GM21447 (cell line): ENCODE measurements around the gene KRTAP10-10.
"Not testable (repeated sequence)": the region's sequence is repeated elsewhere in the genome, so short reads cannot be mapped to it uniquely, and the experiment has no call there.

Experiments used
- ATAC-seq: cut with Tn5 transposase; IDR thresholded peaks from one replicate; pipeline ENCODE4 v1.9.1; 2021; ENCODE audit not compliant: unreplicated experiment

The KRTAP10-10 gene

GRCh38 chr21:44649521-44650100, 12.5 kb downstream of the KRTAP10-10 start:
- no peak for ATAC-seq

GRCh38 chr21:44650265-44650972, 13.3 kb downstream of the KRTAP10-10 start:
- no peak for ATAC-seq

- ATAC-seq: no peak
These were observed 14.0 kb downstream of the KRTAP10-10 start for GRCh38 chr21:44650973-44651675.

GRCh38 chr21:44653123-44653522, 16.0 kb downstream of the KRTAP10-10 start:
- no peak for ATAC-seq

- no peak for ATAC-seq
These were observed 16.8 kb downstream of the KRTAP10-10 start for GRCh38 chr21:44653656-44654575.

GRCh38 chr21:44654576-44655175, 17.5 kb downstream of the KRTAP10-10 start, which contains the start of gene KRTAP12-4:
TSS of gene KRTAP12-4 (minus strand) at chr21:44654659. CDS start at chr21:44654614, 45 bp downstream.
- ATAC-seq: no peak

GRCh38 chr21:44656868-44657267, 19.7 kb downstream of the KRTAP10-10 start:
- ATAC-seq: no peak

GRCh38 chr21:44657635-44658540, 20.7 kb downstream of the KRTAP10-10 start, which contains the start of gene KRTAP12-3:
TSS of gene KRTAP12-3 (plus strand) at chr21:44657932. CDS start at chr21:44657980, 48 bp downstream.
- no peak for ATAC-seq

GRCh38 chr21:44658541-44658910, 21.4 kb downstream of the KRTAP10-10 start:
- ATAC-seq: no peak

GRCh38 chr21:44658913-44659595, 21.9 kb downstream of the KRTAP10-10 start:
- no peak for ATAC-seq

- not testable (repeated sequence) for ATAC-seq
These were observed 24.4 kb downstream of the KRTAP10-10 start for GRCh38 chr21:44661567-44661966.

- ATAC-seq: no peak
These were observed 27.5 kb downstream of the KRTAP10-10 start for GRCh38 chr21:44664691-44665090.

GRCh38 chr21:44666401-44667320, 29.5 kb downstream of the KRTAP10-10 start, which contains the start of gene KRTAP12-2:
TSS of gene KRTAP12-2 (minus strand) at chr21:44666927. CDS start at chr21:44666886, 41 bp downstream.
- ATAC-seq: no peak

- ATAC-seq: no peak
These were observed 30.5 kb downstream of the KRTAP10-10 start for GRCh38 chr21:44667612-44668011.

GRCh38 chr21:44670642-44671432, 33.7 kb downstream of the KRTAP10-10 start:
- ATAC-seq: no peak

- ATAC-seq: no peak
These were observed 34.8 kb downstream of the KRTAP10-10 start for GRCh38 chr21:44671911-44672310.

GRCh38 chr21:44677881-44678280, 40.7 kb downstream of the KRTAP10-10 start:
- ATAC-seq: no peak
